ENCODE data around the gene NAA35.

DNA sequence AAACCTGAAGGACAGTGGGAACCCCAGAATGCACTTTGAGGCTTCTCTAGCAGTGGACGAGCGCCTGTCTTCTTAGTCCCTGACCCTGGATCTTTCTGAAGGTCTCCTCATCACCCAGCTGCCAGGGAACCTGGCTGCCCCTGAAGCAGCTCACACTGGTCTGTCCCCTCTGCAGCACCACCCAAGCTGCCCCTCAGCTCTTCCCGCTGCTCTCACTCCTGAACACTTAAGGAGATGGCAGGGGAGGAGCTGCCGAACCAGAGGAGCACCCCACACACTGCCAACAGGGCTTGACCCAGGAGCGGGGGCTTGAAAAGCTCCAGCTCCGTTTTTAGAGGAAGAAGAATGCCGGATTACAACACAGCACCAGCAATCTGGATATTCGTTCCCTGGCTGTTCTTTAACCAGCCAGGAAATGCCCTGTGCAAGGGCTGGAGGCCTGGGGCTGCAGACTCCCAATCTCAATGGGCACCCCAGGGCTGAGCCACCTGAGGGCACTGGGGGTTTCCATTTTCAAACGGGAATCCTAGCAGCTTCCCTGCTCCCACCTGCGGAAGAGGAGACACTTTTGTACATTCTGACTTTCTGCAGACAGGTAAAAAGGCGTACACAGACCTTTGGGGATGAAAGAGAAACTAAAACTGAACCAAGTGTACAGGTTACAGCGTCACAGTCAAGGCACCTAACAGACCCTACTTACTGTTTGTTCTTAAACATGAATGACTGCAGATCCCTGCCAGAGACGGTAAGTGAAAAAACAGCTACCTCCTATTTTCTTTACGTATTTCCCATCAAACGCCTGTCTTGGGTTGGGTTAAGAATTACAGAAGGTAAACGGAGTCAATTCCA lies 122.1 kb downstream of the NAA35 start:
- TF ChIP-seq ZNF384 (IDR thresholded peaks at IDR 0.05) (no peak), FOXK2 (IDR thresholded peaks at IDR 0.05) (no peak), FOXA1 (IDR thresholded peaks at IDR 0.05) (no peak), ARNT (IDR thresholded peaks at IDR 0.05) (no peak), SP1 (IDR thresholded peaks at IDR 0.05) (no peak), FOXM1 (IDR thresholded peaks at IDR 0.05; ENCODE audit: borderline replicate concordance) (no peak), TARDBP (IDR thresholded peaks at IDR 0.05) (no peak), SUZ12 (IDR thresholded peaks at IDR 0.05) (no peak), BHLHE40 (IDR thresholded peaks at IDR 0.05; ENCODE audit: borderline replicate concordance) (no peak), L3MBTL2 (conservative IDR thresholded peaks at IDR 0.05) (no peak), NFRKB (IDR thresholded peaks at IDR 0.05) (no peak), ELF4 (IDR thresholded peaks at IDR 0.05) (no peak), CTBP1 (IDR thresholded peaks at IDR 0.05; ENCODE audit: borderline replicate concordance) (no peak)
